CD8-positive, alpha-beta memory T cell (primary cell): ENCODE measurements around the gene KRTAP19-6. TPM values are rescaled to one million over a fixed set of nuclear protein-coding genes. Genes with fewer than 3 reads are reported as not detected.
"Not testable (repeated sequence)": the region's sequence is repeated elsewhere in the genome, so short reads cannot be mapped to it uniquely, and the experiment has no call there.

Experiments
- CTCF ChIA-PET: fragments of 350-600 bp; sonication (Branson Sonifier 250); formaldehyde crosslinking; loops from one replicate; lab custom pipeline; 2021; ENCODE audit warnings: antibody characterized with exemption; lab: Charles Lee
- POLR2A ChIA-PET: fragments of 350-600 bp; sonication (Branson Sonifier 250); formaldehyde crosslinking; loops from one replicate; lab custom pipeline; 2021; ENCODE audit warnings: antibody characterized with exemption; lab: Charles Lee
- DNase-seq, 5 donors: peaks; one replicate each; pipeline versions ENCODE4 v3.0.0 to v3.0.0-alpha.2; 2020 to 2022; ENCODE audit warnings: mixed read lengths in 1 of 5
- H3K27ac ChIP-seq: one replicate; pipeline ENCODE4 v1.7.0; 2013; ENCODE audit warnings: low read depth, mild to moderate bottlenecking, low read length, moderate library complexity
- H3K27me3 ChIP-seq: 2 replicates; pipeline ENCODE4 v1.7.0; 2013; ENCODE audit warnings: low read length, mild to moderate bottlenecking; ENCODE audit not compliant: insufficient read depth, poor library complexity, severe bottlenecking
- H3K36me3 ChIP-seq: 2 replicates; pipeline ENCODE4 v1.7.0; 2013; ENCODE audit warnings: mild to moderate bottlenecking, low read length, moderate library complexity; ENCODE audit not compliant: insufficient read depth
- H3K4me1 ChIP-seq: 2 replicates; pipeline ENCODE4 v1.7.0; 2013; ENCODE audit warnings: mild to moderate bottlenecking, low read length, moderate library complexity; ENCODE audit not compliant: insufficient read depth
- H3K4me3 ChIP-seq: 2 replicates; pipeline ENCODE4 v1.7.0; 2013; ENCODE audit warnings: mild to moderate bottlenecking, low read length
- H3K9me3 ChIP-seq: 2 replicates; pipeline ENCODE4 v1.7.0; 2013; ENCODE audit warnings: mild to moderate bottlenecking, low read length
- H3K27ac Mint-ChIP-seq, 8 donors: one replicate each; pipeline ENCODE4 v1.8.0; 2020 to 2021; ENCODE audit warnings: mixed read lengths in 8 of 8, mild to moderate bottlenecking in 6 of 8, inconsistent platforms in 3 of 8, moderate library complexity in 3 of 8
- H3K27me3 Mint-ChIP-seq, 2 donors: one replicate each; pipeline ENCODE4 v1.8.0; 2020 to 2021; ENCODE audit warnings: mixed read lengths in 2 of 2, mild to moderate bottlenecking in 1 of 2, moderate library complexity in 1 of 2
- H3K36me3 Mint-ChIP-seq, 3 donors: one replicate each; pipeline ENCODE4 v1.8.0; 2020 to 2021; ENCODE audit warnings: mixed read lengths in 3 of 3, inconsistent platforms in 1 of 3, mild to moderate bottlenecking in 1 of 3
- H3K4me1 Mint-ChIP-seq, 3 donors: one replicate each; pipeline ENCODE4 v1.8.0; 2020 to 2021; ENCODE audit warnings: mixed read lengths in 3 of 3, inconsistent platforms in 1 of 3, mild to moderate bottlenecking in 1 of 3
- H3K4me3 Mint-ChIP-seq, 7 donors: one replicate each; pipeline ENCODE4 v1.8.0; 2020 to 2021; ENCODE audit warnings: mixed read lengths in 7 of 7, mild to moderate bottlenecking in 6 of 7, moderate library complexity in 4 of 7, inconsistent platforms in 2 of 7
- H3K9me3 Mint-ChIP-seq, 5 donors: one replicate each; pipeline ENCODE4 v1.8.0; 2020 to 2022; ENCODE audit warnings: mixed read lengths in 5 of 5, mild to moderate bottlenecking in 3 of 5, moderate library complexity in 2 of 5, inconsistent platforms in 1 of 5
- polyA plus RNA-seq: library from polyadenylated mRNA; unstranded; fragments of 300-500 nt; fragmentation: Illumina TruSeq; gene quantifications from one replicate; pipeline ENCODE4 v1.2.3, GENCODE V29; 2021
- total RNA-seq, 2 experiments: library from RNA; stranded (reverse); gene quantifications; one replicate each; pipeline ENCODE4 v1.2.3, GENCODE V29; 2021

KRTAP19-6 gene
- total and polyA plus RNA-seq, 3 experiments from 2014 or later = not detected

GRCh38 chr21:30563072-30563471 is 21.4 kb upstream of the KRTAP19-6 start:
- Mint-ChIP-seq H3K4me3 (no peak overlapping the region), H3K27me3 (peaks cover 0 to 1% of the 10 kb centered on the region in 2 donors), H3K9me3 (peaks cover 0 to 5% (median 0%) of the 10 kb centered on the region in 5 donors), H3K27ac (no peak overlapping the region), H3K36me3 (no peaks in the 10 kb centered on the region), H3K4me1 (no peaks in the 10 kb centered on the region)
- ChIA-PET CTCF (no interaction called here), POLR2A (no interaction called here)
- no peak for DNase-seq
- H3K27ac ChIP-seq = no peak overlapping the region
- no peak overlapping the region for H3K4me3 ChIP-seq
- no peaks in the 10 kb centered on the region for H3K9me3 ChIP-seq
- H3K27me3 ChIP-seq = no peaks in the 10 kb centered on the region
- no peaks in the 10 kb centered on the region for H3K36me3 ChIP-seq
- H3K4me1 ChIP-seq = no peaks in the 10 kb centered on the region

- Mint-ChIP-seq H3K9me3 (peaks cover 0 to 5% (median 0%) of the 10 kb centered on the region in 5 donors), H3K4me3 (no peak overlapping the region), H3K27me3 (peaks cover 0 to 1% of the 10 kb centered on the region in 2 donors), H3K27ac (no peak overlapping the region), H3K36me3 (no peaks in the 10 kb centered on the region), H3K4me1 (no peaks in the 10 kb centered on the region)
- no peak overlapping the region for H3K4me3 ChIP-seq
- H3K27me3 ChIP-seq = no peaks in the 10 kb centered on the region
- no peak for DNase-seq
- no peaks in the 10 kb centered on the region for H3K36me3 ChIP-seq
- H3K27ac ChIP-seq = no peak overlapping the region
- CTCF ChIA-PET = no interaction called here
- POLR2A ChIA-PET = no interaction called here
- no peaks in the 10 kb centered on the region for H3K9me3 ChIP-seq
- H3K4me1 ChIP-seq = no peaks in the 10 kb centered on the region
These were observed 20.3 kb upstream of the KRTAP19-6 start for GRCh38 chr21:30561957-30562356.

GRCh38 chr21:30561264-30561895 is 19.7 kb upstream of the KRTAP19-6 start, which contains the start of gene KRTAP19-7:
TSS of gene KRTAP19-7 (minus strand) at chr21:30561314. CDS start at chr21:30561289, 25 bp downstream.
- Mint-ChIP-seq H3K27ac (no peak within 1 kb of the TSS), H3K36me3 (no peaks in the 10 kb centered on the region), H3K9me3 (peaks cover 0 to 6% (median 0%) of the 10 kb centered on the region in 5 donors), H3K27me3 (peaks cover 0 to 4% of the 10 kb centered on the region in 2 donors), H3K4me3 (no peak within 1 kb of the TSS), H3K4me1 (no peaks in the 10 kb centered on the region)
- ChIA-PET POLR2A (no interaction called here), CTCF (no interaction called here)
- Histone ChIP-seq H3K4me3 (no peak within 1 kb of the TSS), H3K27ac (no peak within 1 kb of the TSS), H3K36me3 (no peaks in the 10 kb centered on the region), H3K4me1 (no peaks in the 10 kb centered on the region), H3K27me3 (no peaks in the 10 kb centered on the region), H3K9me3 (no peaks in the 10 kb centered on the region)
- no peak for DNase-seq

GRCh38 chr21:30555095-30555494 is 13.4 kb upstream of the KRTAP19-6 start:
- peaks cover 4 to 20% (median 10%) of the 10 kb centered on the region in 5 donors for H3K9me3 Mint-ChIP-seq
- H3K4me3 Mint-ChIP-seq = no peak overlapping the region
- H3K27ac ChIP-seq = no peak overlapping the region
- no peaks in the 10 kb centered on the region for H3K36me3 ChIP-seq
- POLR2A ChIA-PET = no interaction called here
- DNase-seq = no peak
- no peaks in the 10 kb centered on the region for H3K4me1 ChIP-seq
- no peak overlapping the region for H3K27ac Mint-ChIP-seq
- H3K4me3 ChIP-seq = no peak overlapping the region
- CTCF ChIA-PET = no interaction called here
- no peaks in the 10 kb centered on the region for H3K36me3 Mint-ChIP-seq
- H3K9me3 ChIP-seq = no peaks in the 10 kb centered on the region
- H3K27me3 Mint-ChIP-seq = peaks cover 0 to 2% of the 10 kb centered on the region in 2 donors
- no peaks in the 10 kb centered on the region for H3K27me3 ChIP-seq
- no peaks in the 10 kb centered on the region for H3K4me1 Mint-ChIP-seq

- no peaks in the 10 kb centered on the region for H3K36me3 Mint-ChIP-seq
- H3K4me3 Mint-ChIP-seq = no peak overlapping the region
- no peaks in the 10 kb centered on the region for H3K4me1 Mint-ChIP-seq
- no peak for DNase-seq
- Histone ChIP-seq H3K9me3 (no peaks in the 10 kb centered on the region), H3K27me3 (no peaks in the 10 kb centered on the region), H3K36me3 (no peaks in the 10 kb centered on the region), H3K4me3 (no peak overlapping the region), H3K4me1 (no peaks in the 10 kb centered on the region), H3K27ac (no peak overlapping the region)
- POLR2A ChIA-PET = no interaction called here
- H3K9me3 Mint-ChIP-seq = peaks cover 4 to 30% (median 15%) of the 10 kb centered on the region in 5 donors
- no peak overlapping the region for H3K27ac Mint-ChIP-seq
- CTCF ChIA-PET = no interaction called here
- peaks cover 0 to 2% of the 10 kb centered on the region in 2 donors for H3K27me3 Mint-ChIP-seq
These were observed 11.1 kb upstream of the KRTAP19-6 start for GRCh38 chr21:30552782-30553181.

- H3K27me3 Mint-ChIP-seq = peaks cover 0 to 1% of the 10 kb centered on the region in 2 donors
- POLR2A ChIA-PET = no interaction called here
- CTCF ChIA-PET = no interaction called here
- H3K9me3 ChIP-seq = no peaks in the 10 kb centered on the region
- H3K4me3 ChIP-seq = no peak overlapping the region
- H3K36me3 ChIP-seq = no peaks in the 10 kb centered on the region
- no peak for DNase-seq
- H3K4me1 ChIP-seq = no peaks in the 10 kb centered on the region
- no peaks in the 10 kb centered on the region for H3K4me1 Mint-ChIP-seq
- no peak overlapping the region for H3K4me3 Mint-ChIP-seq
- no peaks in the 10 kb centered on the region for H3K27me3 ChIP-seq
- no peak overlapping the region for H3K27ac ChIP-seq
- no peak overlapping the region for H3K27ac Mint-ChIP-seq
- H3K9me3 Mint-ChIP-seq = peaks cover 0 to 2% (median 0%) of the 10 kb centered on the region in 5 donors
- H3K36me3 Mint-ChIP-seq = no peaks in the 10 kb centered on the region
These were observed 22.8 kb downstream of the KRTAP19-6 start for GRCh38 chr21:30518876-30519275.

GRCh38 chr21:30515681-30516080 is 26.0 kb downstream of the KRTAP19-6 start:
- H3K4me1 ChIP-seq = no peaks in the 10 kb centered on the region
- H3K27me3 ChIP-seq = no peaks in the 10 kb centered on the region
- H3K4me3 ChIP-seq = no peak overlapping the region
- H3K36me3 ChIP-seq = no peaks in the 10 kb centered on the region
- DNase-seq = no peak
- Mint-ChIP-seq H3K27me3 (peaks cover 0 to 1% of the 10 kb centered on the region in 2 donors), H3K36me3 (no peaks in the 10 kb centered on the region), H3K27ac (no peak overlapping the region), H3K9me3 (peaks cover 0 to 2% (median 0%) of the 10 kb centered on the region in 5 donors), H3K4me3 (no peak overlapping the region), H3K4me1 (no peaks in the 10 kb centered on the region)
- POLR2A ChIA-PET = no interaction called here
- CTCF ChIA-PET = no interaction called here
- H3K27ac ChIP-seq = no peak overlapping the region
- H3K9me3 ChIP-seq = no peaks in the 10 kb centered on the region

GRCh38 chr21:30505621-30506205 is 36.0 kb downstream of the KRTAP19-6 start:
- H3K4me1 ChIP-seq, H3K9me3 Mint-ChIP-seq, H3K9me3 ChIP-seq, H3K27ac ChIP-seq, H3K4me1 Mint-ChIP-seq, H3K4me3 ChIP-seq, H3K4me3 Mint-ChIP-seq, H3K36me3 Mint-ChIP-seq, H3K27me3 ChIP-seq, POLR2A ChIA-PET, H3K27ac Mint-ChIP-seq, DNase-seq, H3K27me3 Mint-ChIP-seq, H3K36me3 ChIP-seq: not testable (repeated sequence)
- CTCF ChIA-PET = interaction anchor here (0.6 kb wide), 1 partner anchor 300 kb away, joined by 3 read pairs; no protein-coding TSS in a partner anchor
